ENCODE measurements around the gene PIEZO2.

PIEZO2 gene

DNA sequence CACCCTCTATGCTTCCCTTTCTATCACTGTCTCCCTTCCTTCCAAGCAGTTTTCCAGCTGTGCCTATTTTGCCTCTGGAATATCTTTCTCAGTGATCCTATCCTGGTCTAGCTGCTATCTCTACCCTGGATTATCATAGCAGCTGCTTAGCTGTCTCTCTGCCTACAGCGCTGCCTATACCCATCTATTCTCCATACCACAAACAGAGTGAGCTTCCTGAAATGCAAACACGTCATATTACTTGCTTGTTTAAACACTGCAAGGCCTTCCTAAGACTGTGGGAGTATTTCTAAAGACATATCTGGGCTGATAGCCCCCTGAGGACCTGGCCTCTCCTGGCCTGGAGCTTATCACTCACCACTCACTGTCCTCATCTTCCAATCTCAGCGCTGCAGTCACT lies 403.4 kb downstream of the PIEZO2 start:
- no peak for DNase-seq (ENCODE audit: low read depth in 1 of 2, low spot score in 1 of 2)
- no peak overlapping the region for H3K4me3 ChIP-seq (replicated peaks; ENCODE audit: insufficient read depth, low read length)
- TF ChIP-seq GABPA (IDR thresholded peaks at IDR 0.05; ENCODE audit: low read depth) (no peak), POLR2AphosphoS5 (IDR thresholded peaks at IDR 0.05; ENCODE audit: low read depth) (no peak), SPI1 (IDR thresholded peaks at IDR 0.05; ENCODE audit: borderline replicate concordance, low read depth) (no peak)
- TF ChIP-seq, protein P1, sequence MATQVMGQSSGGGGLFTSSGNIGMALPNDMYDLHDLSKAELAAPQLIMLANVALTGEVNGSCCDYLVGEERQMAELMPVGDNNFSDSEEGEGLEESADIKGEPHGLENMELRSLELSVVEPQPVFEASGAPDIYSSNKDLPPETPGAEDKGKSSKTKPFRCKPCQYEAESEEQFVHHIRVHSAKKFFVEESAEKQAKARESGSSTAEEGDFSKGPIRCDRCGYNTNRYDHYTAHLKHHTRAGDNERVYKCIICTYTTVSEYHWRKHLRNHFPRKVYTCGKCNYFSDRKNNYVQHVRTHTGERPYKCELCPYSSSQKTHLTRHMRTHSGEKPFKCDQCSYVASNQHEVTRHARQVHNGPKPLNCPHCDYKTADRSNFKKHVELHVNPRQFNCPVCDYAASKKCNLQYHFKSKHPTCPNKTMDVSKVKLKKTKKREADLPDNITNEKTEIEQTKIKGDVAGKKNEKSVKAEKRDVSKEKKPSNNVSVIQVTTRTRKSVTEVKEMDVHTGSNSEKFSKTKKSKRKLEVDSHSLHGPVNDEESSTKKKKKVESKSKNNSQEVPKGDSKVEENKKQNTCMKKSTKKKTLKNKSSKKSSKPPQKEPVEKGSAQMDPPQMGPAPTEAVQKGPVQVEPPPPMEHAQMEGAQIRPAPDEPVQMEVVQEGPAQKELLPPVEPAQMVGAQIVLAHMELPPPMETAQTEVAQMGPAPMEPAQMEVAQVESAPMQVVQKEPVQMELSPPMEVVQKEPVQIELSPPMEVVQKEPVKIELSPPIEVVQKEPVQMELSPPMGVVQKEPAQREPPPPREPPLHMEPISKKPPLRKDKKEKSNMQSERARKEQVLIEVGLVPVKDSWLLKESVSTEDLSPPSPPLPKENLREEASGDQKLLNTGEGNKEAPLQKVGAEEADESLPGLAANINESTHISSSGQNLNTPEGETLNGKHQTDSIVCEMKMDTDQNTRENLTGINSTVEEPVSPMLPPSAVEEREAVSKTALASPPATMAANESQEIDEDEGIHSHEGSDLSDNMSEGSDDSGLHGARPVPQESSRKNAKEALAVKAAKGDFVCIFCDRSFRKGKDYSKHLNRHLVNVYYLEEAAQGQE (IDR thresholded peaks at IDR 0.05; ENCODE audit: insufficient replicate concordance, low read depth) = no peak
- TF ChIP-seq, protein P2, sequence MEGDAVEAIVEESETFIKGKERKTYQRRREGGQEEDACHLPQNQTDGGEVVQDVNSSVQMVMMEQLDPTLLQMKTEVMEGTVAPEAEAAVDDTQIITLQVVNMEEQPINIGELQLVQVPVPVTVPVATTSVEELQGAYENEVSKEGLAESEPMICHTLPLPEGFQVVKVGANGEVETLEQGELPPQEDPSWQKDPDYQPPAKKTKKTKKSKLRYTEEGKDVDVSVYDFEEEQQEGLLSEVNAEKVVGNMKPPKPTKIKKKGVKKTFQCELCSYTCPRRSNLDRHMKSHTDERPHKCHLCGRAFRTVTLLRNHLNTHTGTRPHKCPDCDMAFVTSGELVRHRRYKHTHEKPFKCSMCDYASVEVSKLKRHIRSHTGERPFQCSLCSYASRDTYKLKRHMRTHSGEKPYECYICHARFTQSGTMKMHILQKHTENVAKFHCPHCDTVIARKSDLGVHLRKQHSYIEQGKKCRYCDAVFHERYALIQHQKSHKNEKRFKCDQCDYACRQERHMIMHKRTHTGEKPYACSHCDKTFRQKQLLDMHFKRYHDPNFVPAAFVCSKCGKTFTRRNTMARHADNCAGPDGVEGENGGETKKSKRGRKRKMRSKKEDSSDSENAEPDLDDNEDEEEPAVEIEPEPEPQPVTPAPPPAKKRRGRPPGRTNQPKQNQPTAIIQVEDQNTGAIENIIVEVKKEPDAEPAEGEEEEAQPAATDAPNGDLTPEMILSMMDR (IDR thresholded peaks at IDR 0.05; ENCODE audit: insufficient read depth, low read length) = no peak
- no peaks in the 10 kb centered on the region for H3K27me3 ChIP-seq (ENCODE audit: insufficient read depth, poor library complexity, severe bottlenecking)
- no peak overlapping the region for H3K27ac ChIP-seq (replicated peaks)

DNA sequence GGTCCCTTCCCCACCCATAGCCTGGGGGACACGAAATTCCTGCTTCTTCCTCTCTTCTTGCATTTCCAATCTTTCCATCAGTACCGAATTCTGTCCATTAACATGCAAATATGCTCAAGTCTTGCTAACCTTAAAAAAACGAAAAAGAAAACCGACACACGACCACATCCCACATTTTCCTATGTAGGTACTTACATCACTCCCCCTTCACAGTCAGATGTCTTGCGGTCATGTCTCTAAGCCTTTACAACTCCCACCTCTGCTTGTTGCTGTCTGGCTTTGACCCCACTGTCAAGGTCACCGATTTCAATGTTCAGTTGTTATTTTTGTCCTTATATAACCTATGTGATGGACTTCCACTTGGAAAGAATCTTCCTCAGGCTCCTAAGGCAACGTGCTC lies 404.1 kb downstream of the PIEZO2 start:
- Histone ChIP-seq H3K27ac (replicated peaks) (no peak overlapping the region), H3K27me3 (ENCODE audit: insufficient read depth, poor library complexity, severe bottlenecking) (no peaks in the 10 kb centered on the region), H3K4me3 (replicated peaks; ENCODE audit: insufficient read depth, low read length) (no peak overlapping the region)
- no peak for DNase-seq (ENCODE audit: low read depth in 1 of 2, low spot score in 1 of 2)
- TF ChIP-seq SPI1 (IDR thresholded peaks at IDR 0.05; ENCODE audit: borderline replicate concordance, low read depth) (no peak), GABPA (IDR thresholded peaks at IDR 0.05; ENCODE audit: low read depth) (no peak), POLR2AphosphoS5 (IDR thresholded peaks at IDR 0.05; ENCODE audit: low read depth) (no peak)

DNA sequence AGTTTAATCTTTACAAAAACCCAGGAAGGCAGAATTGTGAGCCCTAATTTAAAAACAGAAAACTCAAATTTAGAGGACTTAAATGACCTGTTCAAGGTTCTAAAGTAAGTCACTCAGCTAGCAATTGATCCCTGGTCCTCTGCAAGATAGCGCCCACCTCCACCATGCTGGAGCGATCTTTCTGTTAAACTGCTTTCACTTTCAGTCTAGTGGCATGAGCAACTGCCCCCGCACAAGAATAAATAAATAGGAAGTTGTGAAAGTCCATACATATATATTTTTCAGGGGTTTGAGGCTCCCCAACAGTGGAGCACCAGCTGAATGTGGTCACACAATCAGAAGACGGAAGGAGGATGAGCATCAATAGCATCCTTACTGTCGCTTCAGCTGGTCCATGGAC lies 405.6 kb downstream of the PIEZO2 start:
- TF ChIP-seq POLR2AphosphoS5 (IDR thresholded peaks at IDR 0.05; ENCODE audit: low read depth) = no peak
- TF ChIP-seq, protein P1 (IDR thresholded peaks at IDR 0.05; ENCODE audit: insufficient replicate concordance, low read depth) = no peak
- no peak for TF ChIP-seq SPI1 (IDR thresholded peaks at IDR 0.05; ENCODE audit: borderline replicate concordance, low read depth)
- TF ChIP-seq, protein P2 (IDR thresholded peaks at IDR 0.05; ENCODE audit: insufficient read depth, low read length) = no peak
- TF ChIP-seq GABPA (IDR thresholded peaks at IDR 0.05; ENCODE audit: low read depth) = no peak
- Histone ChIP-seq H3K4me3 (replicated peaks; ENCODE audit: insufficient read depth, low read length) (peak overlapping the region; percentile 8; the same call in 1 of the 2 replicates), H3K27ac (replicated peaks) (no peak overlapping the region), H3K27me3 (ENCODE audit: insufficient read depth, poor library complexity, severe bottlenecking) (no peaks in the 10 kb centered on the region)
- DNase-seq (ENCODE audit: low read depth in 1 of 2, low spot score in 1 of 2) = peak in 1 of 2 experiments; percentile 18

DNA sequence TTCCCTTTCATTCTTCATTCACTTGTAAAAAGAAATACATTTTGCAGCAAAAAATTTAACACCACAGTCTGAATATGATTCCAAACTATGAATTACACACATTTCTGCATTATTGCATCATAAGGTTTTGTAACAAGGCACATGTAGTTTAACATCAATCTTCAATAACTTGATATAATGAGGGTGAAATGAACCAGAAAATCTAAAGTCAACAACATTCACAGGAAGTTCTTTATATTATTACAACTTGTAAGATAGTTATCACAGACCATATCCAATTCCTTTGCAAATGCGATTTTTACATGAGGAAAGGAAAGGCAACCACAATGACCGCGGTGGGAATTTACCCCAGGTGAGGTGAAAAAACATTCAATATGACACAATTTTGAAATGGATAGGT lies 410.2 kb downstream of the PIEZO2 start:
- H3K4me3 ChIP-seq (replicated peaks; ENCODE audit: insufficient read depth, low read length) = no peak overlapping the region
- no peak for DNase-seq (ENCODE audit: low read depth in 1 of 2, low spot score in 1 of 2)
- H3K27ac ChIP-seq (replicated peaks) = no peak overlapping the region
- no peak for TF ChIP-seq POLR2AphosphoS5 (IDR thresholded peaks at IDR 0.05; ENCODE audit: low read depth)
- TF ChIP-seq SPI1 (IDR thresholded peaks at IDR 0.05; ENCODE audit: borderline replicate concordance, low read depth) = no peak
- TF ChIP-seq, protein P2 (IDR thresholded peaks at IDR 0.05; ENCODE audit: insufficient read depth, low read length) = no peak
- TF ChIP-seq GABPA (IDR thresholded peaks at IDR 0.05; ENCODE audit: low read depth) = no peak
- TF ChIP-seq, protein P1 (IDR thresholded peaks at IDR 0.05; ENCODE audit: insufficient replicate concordance, low read depth) = no peak
- no peaks in the 10 kb centered on the region for H3K27me3 ChIP-seq (ENCODE audit: insufficient read depth, poor library complexity, severe bottlenecking)
